Lower lobe of right lung (tissue), 2 donors: Measurements from ENCODE around the gene GPAT3. TPM values are rescaled to one million over a fixed set of nuclear protein-coding genes. Genes with fewer than 3 reads are reported as not detected.
"Not testable (repeated sequence)": the region's sequence is repeated elsewhere in the genome, so short reads cannot be mapped to it uniquely, and the experiment has no call there.

Experiments used
- ATAC-seq, 2 donors: fragments of 200-7000 bp; cut with Tn5 transposase; one replicate each; pipeline ENCODE4 v1.9.1; 2020 to 2022; ENCODE audit warnings: mild to moderate bottlenecking in 2 of 2, moderate library complexity in 2 of 2
- DNase-seq: peaks from one replicate; pipeline ENCODE4 v3.0.0-alpha.2; 2020
- H3K27ac ChIP-seq: fragments of 200-600 bp; one replicate; pipeline ENCODE4 v1.8.0; 2022
- H3K27me3 ChIP-seq: fragments of 200-600 bp; one replicate; pipeline ENCODE4 v1.8.0; 2022; ENCODE audit warnings: low read depth
- H3K36me3 ChIP-seq: fragments of 200-600 bp; one replicate; pipeline ENCODE4 v1.8.0; 2022; ENCODE audit warnings: mild to moderate bottlenecking
- H3K4me1 ChIP-seq: fragments of 200-600 bp; one replicate; pipeline ENCODE4 v1.8.0; 2022
- H3K4me3 ChIP-seq: fragments of 200-600 bp; one replicate; pipeline ENCODE4 v1.8.0; 2022; ENCODE audit warnings: mild to moderate bottlenecking
- H3K9me3 ChIP-seq: fragments of 200-600 bp; one replicate; pipeline ENCODE4 v1.8.0; 2022
- intact Hi-C: fragments of 100-400 bp; cut with DNase I; formaldehyde crosslinking; loops from one replicate; pipeline ENCODE4 v1.11.0; 2022
- total RNA-seq: library from RNA; stranded (reverse); fragmentation: NEBNext Ultra II Directional; extraction: Animal tissue kit (Norgen Biotek cat#: 25700); gene quantifications from one replicate; pipeline ENCODE4 v1.2.1, GENCODE V29; 2021
- TF ChIP-seq, protein P1 (sequence below): fragments of 200-600 bp; IDR thresholded peaks from one replicate; pipeline ENCODE4 v1.8.0; 2022; ENCODE audit warnings: antibody characterized with exemption, mild to moderate bottlenecking
- donor health status: DM: no; HTN: yes; CAD: no; lungs with severe emphysema.

Gene GPAT3
- total RNA-seq, 1 donor from 2014 or later: 5.9 TPM

DNA sequence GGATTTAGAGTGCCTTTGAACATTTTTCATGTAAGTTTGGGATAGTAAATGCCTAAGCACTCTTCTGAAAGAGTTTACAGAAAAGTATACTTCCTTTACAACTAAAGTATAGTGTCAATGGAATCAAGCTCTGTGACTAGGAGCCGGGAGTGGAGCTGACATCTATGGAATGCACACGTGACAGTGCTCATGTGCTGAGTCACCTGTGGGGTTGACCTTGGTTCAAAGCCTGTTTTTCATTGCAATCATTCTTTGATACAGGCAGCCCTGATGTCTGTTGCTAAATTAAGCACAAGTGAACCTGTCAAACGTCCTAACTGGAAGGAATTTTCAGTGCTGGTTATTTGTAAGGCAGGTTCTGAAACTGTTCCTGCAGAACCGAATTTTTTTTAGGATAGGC is 82.5 kb downstream of the GPAT3 start:
- H3K4me3 ChIP-seq: no peak overlapping the region
- H3K36me3 ChIP-seq: no peaks in the 10 kb centered on the region
- peak; percentile 88 to 98 for ATAC-seq
- peaks cover 17% of the 10 kb centered on the region for H3K9me3 ChIP-seq
- DNase-seq: no peak
- no peaks in the 10 kb centered on the region for H3K27me3 ChIP-seq
- no peak overlapping the region for H3K27ac ChIP-seq
- intact Hi-C loops: no loop called here
- TF ChIP-seq, protein P1, sequence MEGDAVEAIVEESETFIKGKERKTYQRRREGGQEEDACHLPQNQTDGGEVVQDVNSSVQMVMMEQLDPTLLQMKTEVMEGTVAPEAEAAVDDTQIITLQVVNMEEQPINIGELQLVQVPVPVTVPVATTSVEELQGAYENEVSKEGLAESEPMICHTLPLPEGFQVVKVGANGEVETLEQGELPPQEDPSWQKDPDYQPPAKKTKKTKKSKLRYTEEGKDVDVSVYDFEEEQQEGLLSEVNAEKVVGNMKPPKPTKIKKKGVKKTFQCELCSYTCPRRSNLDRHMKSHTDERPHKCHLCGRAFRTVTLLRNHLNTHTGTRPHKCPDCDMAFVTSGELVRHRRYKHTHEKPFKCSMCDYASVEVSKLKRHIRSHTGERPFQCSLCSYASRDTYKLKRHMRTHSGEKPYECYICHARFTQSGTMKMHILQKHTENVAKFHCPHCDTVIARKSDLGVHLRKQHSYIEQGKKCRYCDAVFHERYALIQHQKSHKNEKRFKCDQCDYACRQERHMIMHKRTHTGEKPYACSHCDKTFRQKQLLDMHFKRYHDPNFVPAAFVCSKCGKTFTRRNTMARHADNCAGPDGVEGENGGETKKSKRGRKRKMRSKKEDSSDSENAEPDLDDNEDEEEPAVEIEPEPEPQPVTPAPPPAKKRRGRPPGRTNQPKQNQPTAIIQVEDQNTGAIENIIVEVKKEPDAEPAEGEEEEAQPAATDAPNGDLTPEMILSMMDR: no peak
- H3K4me1 ChIP-seq: peaks cover 13% of the 10 kb centered on the region

DNA sequence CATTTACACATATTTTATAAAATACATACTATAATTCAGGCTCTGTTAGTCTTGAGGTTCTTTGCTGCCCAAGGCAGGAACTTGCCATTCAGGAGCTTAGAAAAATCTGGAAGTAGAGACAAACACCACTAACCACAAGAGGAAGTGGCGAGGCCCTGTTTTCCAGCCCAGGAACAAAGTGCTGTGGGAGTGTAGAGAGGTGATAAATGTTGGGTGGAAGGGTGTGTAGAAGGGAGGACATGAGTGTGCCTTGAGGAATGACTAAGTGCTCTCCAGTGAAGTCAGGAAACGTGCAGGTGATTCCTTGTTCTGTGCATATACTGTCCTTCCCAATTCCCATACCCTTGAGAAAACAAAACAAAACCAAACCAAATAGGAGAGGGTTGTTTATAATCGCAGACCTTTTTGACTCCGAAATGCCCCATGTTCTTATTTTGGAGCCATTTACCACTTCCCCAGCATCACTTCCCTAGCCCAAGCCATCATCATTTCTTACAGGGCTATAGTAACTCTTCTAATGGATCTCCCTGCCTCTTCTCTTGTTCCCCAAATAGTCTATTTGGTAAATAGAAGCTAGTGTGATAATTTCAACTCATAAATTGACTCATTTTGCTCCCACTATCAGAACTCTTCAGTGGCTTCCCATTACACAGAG is 83.2 kb downstream of the GPAT3 start:
- Histone ChIP-seq H3K4me1 (peaks cover 13% of the 10 kb centered on the region), H3K27me3 (no peaks in the 10 kb centered on the region), H3K27ac (peak overlapping the region; percentile 56), H3K36me3 (no peaks in the 10 kb centered on the region), H3K9me3 (peaks cover 10% of the 10 kb centered on the region), H3K4me3 (no peak overlapping the region)
- ATAC-seq (peak; percentile 68 to 77), DNase-seq (no peak)
- TF ChIP-seq, protein P1: no peak
- intact Hi-C loops: no loop called here

DNA sequence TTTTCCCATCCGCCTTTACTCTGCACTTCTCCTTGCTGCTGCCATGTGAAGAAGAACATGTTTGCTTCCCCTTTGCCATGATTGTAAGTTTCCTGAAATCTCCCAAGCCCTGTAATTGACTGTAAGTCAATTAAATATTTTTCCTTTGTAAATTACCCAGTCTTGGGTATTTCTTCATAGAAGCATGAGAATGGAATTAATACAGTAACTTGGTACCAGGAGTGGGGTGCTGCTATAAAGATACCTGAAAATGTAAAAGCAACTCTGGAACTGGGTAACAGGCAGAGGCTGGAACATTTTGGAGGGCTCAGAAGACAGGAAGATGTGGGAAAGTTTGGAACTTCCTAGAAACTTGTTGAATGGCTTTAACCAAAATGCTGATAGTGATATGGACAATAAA is 86.2 kb downstream of the GPAT3 start:
- H3K27me3 ChIP-seq, H3K9me3 ChIP-seq, H3K27ac ChIP-seq, intact Hi-C loops, H3K36me3 ChIP-seq, DNase-seq, ATAC-seq, H3K4me3 ChIP-seq: not testable (repeated sequence)
- peaks cover 13% of the 10 kb centered on the region for H3K4me1 ChIP-seq

DNA sequence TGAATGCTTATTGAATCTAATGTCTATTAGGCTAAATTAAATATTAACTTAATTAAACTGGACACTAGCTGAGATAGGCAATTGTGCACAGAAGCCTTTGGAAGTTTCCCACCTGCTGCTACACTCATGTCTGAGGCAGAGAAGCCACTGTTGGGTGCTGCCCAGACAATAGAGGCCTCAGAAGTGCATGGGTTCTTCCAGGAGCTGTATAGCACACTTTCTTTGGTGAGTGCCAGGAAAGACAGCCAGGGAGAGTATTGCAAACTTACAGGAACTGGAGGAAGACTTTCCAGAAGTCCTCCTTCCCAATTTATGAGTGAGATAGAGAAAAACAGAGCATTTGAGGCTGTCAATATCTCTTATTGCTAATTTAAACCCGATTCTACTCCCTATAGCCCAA is 89.9 kb downstream of the GPAT3 start:
- no peaks in the 10 kb centered on the region for H3K36me3 ChIP-seq
- H3K4me3 ChIP-seq: no peak overlapping the region
- peaks cover 9% of the 10 kb centered on the region for H3K9me3 ChIP-seq
- no peak overlapping the region for H3K27ac ChIP-seq
- peaks cover 12% of the 10 kb centered on the region for H3K4me1 ChIP-seq
- H3K27me3 ChIP-seq: no peaks in the 10 kb centered on the region
- DNase-seq: no peak
- TF ChIP-seq, protein P1: no peak
- no peak for ATAC-seq
- intact Hi-C loops: no loop called here

DNA sequence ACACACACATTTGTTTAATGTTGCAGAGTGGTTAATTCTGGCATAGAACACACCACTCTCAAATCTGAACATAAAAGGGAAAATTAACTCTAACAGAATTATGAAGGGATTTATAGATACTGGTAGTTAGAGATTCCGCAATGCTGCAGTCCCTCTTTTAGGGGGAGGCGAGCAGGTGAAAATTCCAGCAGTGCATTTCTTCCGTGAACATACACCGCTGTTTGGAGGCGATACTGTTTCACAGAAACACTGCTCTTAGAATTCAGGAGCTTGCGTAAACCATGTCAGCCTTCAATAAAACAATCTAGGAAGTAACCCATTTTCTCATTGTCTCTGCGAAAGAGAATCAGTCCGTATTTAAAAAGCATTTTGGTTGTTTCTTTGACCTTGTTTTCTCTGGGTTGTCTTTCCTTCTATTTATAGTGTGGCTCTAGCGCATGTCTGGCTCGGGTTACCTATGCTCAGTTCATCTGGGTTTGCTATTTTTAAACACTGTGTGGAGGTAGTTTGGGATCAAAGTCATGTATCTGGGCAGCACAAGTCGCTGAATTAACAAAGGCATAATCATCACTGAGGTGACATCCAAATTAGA is 90.4 kb downstream of the GPAT3 start:
- H3K9me3 ChIP-seq: peaks cover 9% of the 10 kb centered on the region
- TF ChIP-seq, protein P1: no peak
- H3K4me3 ChIP-seq: no peak overlapping the region
- H3K27ac ChIP-seq: no peak overlapping the region
- H3K27me3 ChIP-seq: no peaks in the 10 kb centered on the region
- ATAC-seq (no peak), DNase-seq (no peak)
- H3K4me1 ChIP-seq: peaks cover 13% of the 10 kb centered on the region
- no peaks in the 10 kb centered on the region for H3K36me3 ChIP-seq
- intact Hi-C loops: no loop called here

DNA sequence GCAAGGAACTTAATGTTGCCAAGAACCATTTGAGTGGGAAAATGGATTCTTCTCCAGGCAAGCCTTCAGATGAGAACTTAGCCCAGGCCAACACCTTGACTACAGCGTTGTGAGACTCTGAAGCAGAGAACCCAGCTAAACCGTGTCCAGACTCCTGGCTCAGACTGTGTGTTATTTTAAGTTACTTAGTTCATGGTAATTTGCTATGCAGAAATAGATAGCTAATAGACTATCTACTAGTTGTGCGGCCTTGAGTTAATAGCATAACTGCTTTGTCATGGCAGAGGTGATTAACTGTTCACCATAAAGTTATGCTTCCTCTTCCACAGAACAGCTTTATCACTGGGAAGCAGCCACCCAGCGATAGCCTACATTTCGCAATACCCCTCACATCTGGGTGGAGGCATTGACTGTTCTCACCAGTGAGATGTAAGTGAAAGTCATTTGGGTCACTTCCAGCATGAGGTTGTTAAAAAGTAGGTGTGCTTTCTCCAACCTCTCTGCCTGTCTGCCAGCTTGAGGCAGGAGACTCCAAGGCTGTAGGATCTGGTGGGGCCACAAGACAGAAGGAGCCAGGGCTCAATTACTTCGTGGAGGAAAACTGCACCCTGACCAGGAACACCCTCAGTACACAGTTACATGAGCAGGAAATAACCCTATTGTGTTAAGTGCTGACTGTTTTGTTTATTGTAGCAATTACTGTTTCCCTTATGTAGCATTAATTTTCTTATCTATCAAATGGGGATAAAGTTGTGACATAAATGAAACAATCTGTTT is 94.2 kb downstream of the GPAT3 start:
- H3K9me3 ChIP-seq: no peaks in the 10 kb centered on the region
- H3K4me1 ChIP-seq: peaks cover 13% of the 10 kb centered on the region
- H3K27me3 ChIP-seq: no peaks in the 10 kb centered on the region
- DNase-seq (peak; percentile 55), ATAC-seq (peak; percentile 79 to 88)
- H3K4me3 ChIP-seq: no peak overlapping the region
- no peaks in the 10 kb centered on the region for H3K36me3 ChIP-seq
- TF ChIP-seq, protein P1: no peak
- H3K27ac ChIP-seq: no peak overlapping the region
- intact Hi-C loops: no loop called here
